GM18907 (cell line): Measurements from ENCODE around the gene DHRS3.
"Not testable (repeated sequence)": the region's sequence is repeated elsewhere in the genome, so short reads cannot be mapped to it uniquely, and the experiment has no call there.

ENCODE experiments used
- ATAC-seq: cut with Tn5 transposase; IDR thresholded peaks from one replicate; pipeline ENCODE4 v1.9.1; 2021; ENCODE audit warnings: mild to moderate bottlenecking, moderate library complexity; ENCODE audit not compliant: unreplicated experiment

DHRS3 gene

DNA sequence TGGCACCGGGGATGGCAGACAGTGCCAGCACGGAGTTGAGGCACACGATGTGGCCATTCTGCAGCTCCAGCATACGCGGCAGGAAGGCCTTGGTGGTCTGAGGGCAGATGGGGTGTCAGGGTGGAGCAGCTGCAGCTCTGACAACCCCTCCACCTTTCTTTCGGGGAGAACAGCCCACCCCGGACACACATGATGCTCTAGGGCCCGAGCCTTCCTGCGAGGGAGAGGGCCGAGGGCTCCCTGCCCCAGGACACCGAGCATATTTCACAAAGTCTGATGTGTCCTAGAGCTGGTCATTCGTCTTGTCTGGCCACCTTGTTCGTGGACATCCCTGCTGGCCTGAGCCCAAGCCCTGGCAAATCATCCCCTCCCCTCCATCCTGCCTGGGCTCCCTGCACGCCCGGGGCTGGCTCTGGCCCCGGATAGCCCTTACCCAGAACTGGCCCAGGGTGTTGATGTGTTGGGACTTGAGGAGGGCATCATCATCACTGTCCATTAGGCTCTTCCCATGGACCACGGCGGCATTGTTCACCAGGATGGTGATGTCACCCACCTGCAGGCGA is 39.1 kb downstream of the DHRS3 start:
- no peak for ATAC-seq

DNA sequence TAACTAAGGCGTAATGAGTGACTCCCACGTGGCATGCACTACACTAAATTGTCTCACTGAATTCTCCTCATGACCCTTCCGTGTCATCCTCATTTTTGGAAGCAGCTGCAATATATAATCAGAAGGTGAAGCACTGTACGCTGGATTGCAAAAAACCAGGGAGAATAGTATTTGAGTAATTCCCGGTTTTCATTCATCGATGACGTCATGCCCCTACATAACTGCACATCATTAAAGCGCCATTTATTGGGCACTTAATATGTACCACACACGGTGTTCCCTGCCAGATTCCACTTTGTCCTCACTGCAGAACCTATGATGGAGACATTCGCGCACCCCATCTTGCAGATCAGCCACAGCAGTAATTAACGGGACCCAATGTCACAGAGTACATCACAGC is 41.0 kb downstream of the DHRS3 start:
- no peak for ATAC-seq

DNA sequence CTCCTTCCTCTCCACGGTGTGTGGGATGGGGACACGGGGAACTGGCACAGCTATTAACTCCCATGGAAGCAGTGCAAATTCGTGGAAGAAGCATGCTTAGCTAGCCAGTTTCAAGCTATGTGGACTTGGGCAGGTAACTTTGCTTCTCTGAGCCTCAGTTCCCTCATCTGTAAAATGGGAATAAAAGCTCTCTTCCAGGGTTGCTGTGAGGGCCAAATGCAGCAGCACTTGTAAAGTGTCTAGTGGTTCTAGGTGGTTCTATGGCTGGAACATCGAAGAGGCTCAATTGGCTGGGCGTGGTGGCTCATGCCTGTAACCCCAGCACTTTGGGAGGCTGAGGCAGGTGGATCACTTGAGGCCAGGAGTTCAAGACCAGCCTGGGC is 43.3 kb downstream of the DHRS3 start:
- no peak for ATAC-seq

DNA sequence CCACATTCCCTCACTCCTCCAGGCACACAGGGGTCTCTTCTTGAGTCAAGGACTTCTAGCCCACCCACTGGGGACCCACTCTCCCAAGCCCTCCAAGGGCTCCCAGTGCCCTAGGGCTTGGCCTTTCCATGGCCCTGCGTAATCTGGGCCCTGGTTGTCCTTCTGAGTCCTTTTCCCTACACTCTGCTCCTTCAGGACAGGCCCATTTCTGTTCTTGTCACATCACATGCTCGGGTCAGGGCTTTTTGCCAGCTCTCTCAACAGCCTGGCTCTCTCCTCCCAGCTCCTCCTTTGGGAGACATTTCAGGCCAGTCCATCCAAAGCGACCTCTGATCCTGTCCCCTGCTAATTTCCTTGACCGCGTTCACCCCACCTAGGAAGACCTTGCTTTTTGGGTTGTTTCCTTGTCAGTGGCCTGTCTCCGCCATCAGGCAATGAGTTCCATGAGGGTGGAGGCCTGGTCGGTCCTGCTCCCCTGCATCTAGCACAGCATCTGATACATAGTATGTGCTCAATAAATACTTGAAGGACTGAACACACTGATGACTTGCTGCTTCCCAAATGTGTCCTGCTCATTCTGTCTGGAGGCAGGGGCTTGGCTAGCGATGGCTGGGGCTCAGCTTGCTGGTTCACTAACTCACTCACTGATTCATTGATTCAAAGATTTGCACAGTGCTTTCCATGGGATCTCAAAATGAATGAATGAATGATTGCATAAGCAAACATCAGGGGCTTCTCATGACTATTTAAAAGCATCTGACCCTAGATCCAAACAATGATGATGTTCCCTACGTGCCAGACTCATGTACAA is 44.8 kb downstream of the DHRS3 start:
- ATAC-seq = no peak

- ATAC-seq = no peak
These were observed 45.5 kb downstream of the DHRS3 start for GRCh38 chr1:12572522-12572921.

GRCh38 chr1:12570291-12570690 is 47.7 kb downstream of the DHRS3 start:
- ATAC-seq = no peak

GRCh38 chr1:12568009-12568767 is 49.8 kb downstream of the DHRS3 start:
- no peak for ATAC-seq

- no peak for ATAC-seq
These were observed 50.7 kb downstream of the DHRS3 start for GRCh38 chr1:12567288-12567819.

- ATAC-seq = no peak
These were observed 51.3 kb downstream of the DHRS3 start for GRCh38 chr1:12566484-12567287.

- no peak for ATAC-seq
These were observed 52.1 kb downstream of the DHRS3 start for GRCh38 chr1:12565966-12566352.

DNA sequence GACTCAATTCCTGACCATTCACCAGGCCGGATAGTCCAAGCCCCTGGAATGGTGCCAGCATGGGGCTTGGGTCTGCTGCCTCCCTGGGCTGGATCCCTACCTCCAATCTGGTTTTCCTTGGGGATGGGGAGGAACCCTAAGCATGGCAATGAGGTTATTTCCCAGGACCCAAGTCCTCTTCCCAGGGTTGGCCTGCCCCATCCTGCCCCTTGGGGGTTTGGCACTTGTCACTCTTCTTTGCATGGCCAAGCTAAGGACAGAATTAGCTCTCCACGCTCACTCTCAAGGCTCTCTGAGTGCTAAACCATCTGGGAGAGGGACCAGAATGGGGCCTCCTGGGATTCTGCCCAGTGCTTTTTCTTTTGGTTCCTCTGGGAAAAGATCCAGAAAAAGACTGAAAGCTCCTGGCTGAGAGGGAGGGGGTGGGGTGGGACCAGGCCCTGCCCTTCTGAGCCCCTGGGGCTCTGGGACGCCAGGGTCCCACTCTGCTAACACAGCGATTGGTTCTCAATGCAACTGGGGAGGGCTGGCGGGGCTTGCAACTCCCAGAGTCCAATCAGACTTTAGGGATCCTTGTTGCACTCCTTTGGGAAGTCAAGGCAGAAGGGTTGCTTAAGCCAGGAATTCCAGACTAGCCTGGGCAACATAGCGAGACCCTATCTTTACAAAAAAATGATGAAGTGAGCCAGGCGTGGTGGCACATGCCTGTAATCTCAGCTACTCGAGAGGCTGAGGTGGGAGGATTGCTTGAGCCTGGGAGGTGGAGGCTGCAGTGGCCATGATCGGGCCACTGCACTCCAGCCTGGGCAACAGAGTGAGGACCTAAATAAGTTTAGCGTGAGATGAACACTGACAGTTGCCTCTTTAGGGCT is 52.7 kb downstream of the DHRS3 start:
- ATAC-seq = no peak

DNA sequence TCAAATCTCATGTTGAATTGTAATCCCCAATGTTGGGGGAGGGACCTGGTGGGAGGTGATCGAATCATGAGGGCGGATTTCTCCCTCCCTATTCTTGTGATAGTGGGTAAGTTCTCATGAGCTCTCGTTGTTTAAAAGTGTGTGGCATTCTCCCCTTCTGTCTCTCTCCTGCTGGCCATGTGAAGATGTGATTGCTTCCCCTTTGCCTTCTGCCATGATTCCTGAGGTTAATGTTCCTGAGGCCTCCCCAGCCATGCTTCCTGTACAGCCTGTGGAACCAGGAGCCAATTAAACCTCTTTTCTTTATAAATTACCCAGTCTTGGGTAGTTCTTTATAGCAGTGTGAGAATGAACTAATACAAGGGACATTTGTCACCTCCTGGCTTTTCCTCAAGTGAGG is 53.8 kb downstream of the DHRS3 start:
- ATAC-seq = not testable (repeated sequence)

GRCh38 chr1:12562955-12563576 is 54.9 kb downstream of the DHRS3 start:
- no peak for ATAC-seq

GRCh38 chr1:12561121-12561520 is 56.9 kb downstream of the DHRS3 start:
- no peak for ATAC-seq

GRCh38 chr1:12556957-12557935 is 60.8 kb downstream of the DHRS3 start:
- ATAC-seq = no peak

DNA sequence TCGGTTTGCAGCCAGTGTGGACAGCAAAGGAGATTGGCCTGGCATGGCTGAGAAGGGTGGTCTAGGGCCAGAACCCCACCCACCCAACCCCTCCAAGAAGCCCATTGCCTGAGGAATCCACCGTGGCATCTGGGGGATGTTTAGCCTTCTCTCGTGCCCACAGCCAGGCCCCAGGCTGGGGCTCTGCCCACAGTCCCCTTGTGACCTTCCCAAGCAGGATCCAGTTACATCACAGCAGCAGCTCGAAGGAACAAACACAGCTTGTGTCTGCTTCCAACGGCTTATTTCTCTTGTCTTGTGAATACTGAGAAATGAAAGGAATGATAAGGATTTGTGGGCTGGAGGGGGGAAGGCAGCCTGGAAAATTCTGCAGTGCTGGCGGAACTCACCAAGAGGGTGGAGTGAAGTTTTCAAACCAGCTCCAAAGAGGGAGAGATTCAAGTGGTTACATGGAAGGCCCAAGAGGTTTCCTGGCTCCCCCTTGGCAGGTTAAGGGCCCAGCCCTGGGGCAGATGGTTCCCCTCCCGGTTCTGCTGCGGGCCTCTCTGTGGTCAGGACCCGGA is 61.6 kb downstream of the DHRS3 start:
- ATAC-seq = no peak

DNA sequence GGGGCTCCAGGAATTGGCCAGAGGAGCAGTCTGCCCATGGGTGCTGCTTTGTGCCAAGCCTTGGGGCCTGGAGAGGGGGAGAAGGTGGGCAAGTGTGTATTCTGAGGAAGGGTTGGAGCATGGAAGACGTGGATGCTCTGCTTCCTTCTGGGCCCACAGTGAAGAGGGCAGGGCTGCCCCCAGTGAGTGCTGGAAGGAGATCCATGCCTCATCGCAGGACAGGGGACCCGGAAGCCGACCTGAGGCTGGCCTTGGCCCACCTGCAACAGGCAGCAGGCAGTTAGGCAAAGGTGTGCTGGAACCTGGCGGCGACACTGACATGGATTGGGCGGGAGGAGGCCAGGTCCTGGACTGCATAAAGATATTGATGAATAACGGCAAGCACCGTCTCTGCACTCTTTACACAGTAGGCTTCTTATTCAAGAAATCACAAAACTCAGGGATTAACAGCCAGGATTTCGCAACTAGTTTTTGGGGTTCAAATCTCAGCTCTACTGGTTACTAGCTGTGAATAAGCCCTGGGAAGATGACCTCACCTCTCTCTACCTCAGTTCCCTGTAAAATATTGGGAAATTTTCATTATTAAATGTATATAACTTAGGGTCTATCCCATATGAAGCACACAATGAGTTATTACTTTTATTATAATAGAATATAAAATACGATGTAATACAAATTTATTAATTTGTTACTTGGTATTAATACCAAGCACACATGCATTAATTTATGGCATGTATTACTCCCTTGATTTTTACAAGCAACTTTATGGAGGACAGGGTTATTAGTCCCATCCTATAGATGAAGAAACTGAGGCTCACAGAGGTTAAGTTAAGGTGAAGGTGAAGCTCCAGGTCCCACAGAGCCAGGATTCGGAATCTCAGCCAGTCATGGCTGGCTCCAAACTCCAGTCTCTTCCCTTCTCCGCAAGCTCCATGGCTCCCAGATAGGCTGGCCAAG is 62.3 kb downstream of the DHRS3 start:
- no peak for ATAC-seq
